ENCODE data around the gene NMT1. TPM values are rescaled to one million over a fixed set of nuclear protein-coding genes. Genes with fewer than 3 reads are reported as not detected.
"Not testable (repeated sequence)": the region's sequence is repeated elsewhere in the genome, so short reads cannot be mapped to it uniquely, and the experiment has no call there.

Gene NMT1
- total and polyA plus RNA-seq, 7 experiments from 2014 or later: 37.5 to 136 (median 84.2) TPM

GRCh38 chr17:45051720-45052051, 9.4 kb upstream of the NMT1 start:
- H3K27me3 ChIP-seq (ENCODE audit: control insufficient read depth in 2 of 2, insufficient read depth in 2 of 2, low read length in 2 of 2); H3K36me3 ChIP-seq (ENCODE audit: control insufficient read depth in 2 of 3, insufficient read depth in 3 of 3, low read length in 3 of 3); H3K4me3 ChIP-seq (ENCODE audit: low read length); ATAC-seq; CTCF ChIA-PET; DNase-seq; H3K9me3 ChIP-seq (ENCODE audit: control insufficient read depth in 2 of 3, low read length in 3 of 3); H3K27me3 Mint-ChIP-seq; H3K9me3 Mint-ChIP-seq: not testable (repeated sequence)
- H3K4me1 ChIP-seq (ENCODE audit: control insufficient read depth in 2 of 2, insufficient read depth in 2 of 2, low read length in 2 of 2): peaks cover 19 to 26% of the 10 kb centered on the region in 2 donors
- POLR2A ChIA-PET: interaction anchor here (0.5 to 6.5 kb wide), 4 partner anchors 9 to 226 kb away, joined by 3 to 95 read pairs (median 8); partner anchors contain the start of genes HEXIM1 and NMT1
- Mint-ChIP-seq H3K4me3 (peak overlapping the region in 6 of 10 donors; percentile 78 to 88 (median 86)), H3K27ac (peak overlapping the region in 1 of 9 donors; percentile 93), H3K36me3 (peaks cover 0 to 14% (median 0%) of the 10 kb centered on the region in 5 donors), H3K4me1 (peaks cover 10 to 52% (median 38%) of the 10 kb centered on the region in 7 donors)
- H3K27ac ChIP-seq (ENCODE audit: low read depth, low read length): peak overlapping the region; percentile 67
- intact Hi-C loops (cut with micrococcal nuclease): loop anchor here (1.0 to 5.0 kb wide), 13 partner anchors 10 to 851 kb away; partner anchors contain the start of genes HEXIM2 (in 2 of the 2), KIF18B (in 2 of the 2), MAP3K14 (in 2 of the 2) and NMT1 (in 2 of the 2)

- Histone ChIP-seq H3K27me3 (ENCODE audit: control insufficient read depth in 2 of 2, insufficient read depth in 2 of 2, low read length in 2 of 2) (no peaks in the 10 kb centered on the region), H3K9me3 (ENCODE audit: control insufficient read depth in 2 of 3, low read length in 3 of 3) (no peaks in the 10 kb centered on the region), H3K36me3 (ENCODE audit: control insufficient read depth in 2 of 3, insufficient read depth in 3 of 3, low read length in 3 of 3) (no peaks in the 10 kb centered on the region), H3K4me3 (ENCODE audit: low read length) (peak overlapping the region; percentile 45), H3K4me1 (ENCODE audit: control insufficient read depth in 2 of 2, insufficient read depth in 2 of 2, low read length in 2 of 2) (peaks cover 19 to 26% of the 10 kb centered on the region in 2 donors), H3K27ac (ENCODE audit: low read depth, low read length) (peak overlapping the region; percentile 67)
- Mint-ChIP-seq H3K4me3 (peak overlapping the region; percentile 72 to 88 (median 86)), H3K27ac (peak overlapping the region; percentile 85 to 96 (median 90)), H3K36me3 (peaks cover 0 to 15% (median 0%) of the 10 kb centered on the region in 5 donors), H3K9me3 (no peaks in the 10 kb centered on the region), H3K27me3 (no peaks in the 10 kb centered on the region), H3K4me1 (peaks cover 10 to 47% (median 36%) of the 10 kb centered on the region in 7 donors)
- ATAC-seq (no peak), DNase-seq (peak in 8 of 9 donors; percentile 36 to 72 (median 58))
- CTCF ChIA-PET: no interaction called here
- POLR2A ChIA-PET: interaction anchor here (0.5 to 6.5 kb wide), 4 partner anchors 9 to 226 kb away, joined by 3 to 95 read pairs (median 8); partner anchors contain the start of genes HEXIM1 and NMT1
- intact Hi-C loops (cut with micrococcal nuclease): loop anchor here (2.0 to 5.0 kb wide), 4 partner anchors 45 to 265 kb away; partner anchors contain the start of genes MAP3K14 (in 2 of the 2) and C1QL1 (in 1 of the 2)
Measured at GRCh38 chr17:45052052-45052772, 8.9 kb upstream of the NMT1 start.

- Histone ChIP-seq H3K4me3 (ENCODE audit: low read length) (peak overlapping the region; percentile 97), H3K36me3 (ENCODE audit: control insufficient read depth in 2 of 3, insufficient read depth in 3 of 3, low read length in 3 of 3) (peaks cover 0 to 7% (median 0%) of the 10 kb centered on the region in 3 experiments), H3K9me3 (ENCODE audit: control insufficient read depth in 2 of 3, low read length in 3 of 3) (no peaks in the 10 kb centered on the region), H3K4me1 (ENCODE audit: control insufficient read depth in 2 of 2, insufficient read depth in 2 of 2, low read length in 2 of 2) (peaks cover 18 to 20% of the 10 kb centered on the region in 2 donors), H3K27me3 (ENCODE audit: control insufficient read depth in 2 of 2, insufficient read depth in 2 of 2, low read length in 2 of 2) (no peaks in the 10 kb centered on the region), H3K27ac (ENCODE audit: low read depth, low read length) (peak overlapping the region; percentile 87)
- peak overlapping the region; percentile 80 to 100 (median 98) for H3K4me3 Mint-ChIP-seq
- no peaks in the 10 kb centered on the region for H3K9me3 Mint-ChIP-seq
- ATAC-seq (no peak), DNase-seq (no peak)
- ChIA-PET CTCF (interaction anchor here (1.8 kb wide), 1 partner anchor 75 kb away, joined by 7 read pairs; the partner anchor contains the start of gene ACBD4), POLR2A (interaction anchor here (0.7 to 5.0 kb wide), 6 partner anchors 10 to 161 kb away, joined by 3 to 95 read pairs (median 8); partner anchors contain the start of genes ACBD4, DCAKD, EFTUD2 and HEXIM2)
- H3K27me3 Mint-ChIP-seq: no peaks in the 10 kb centered on the region
- peaks cover 28 to 64% (median 57%) of the 10 kb centered on the region in 7 donors for H3K4me1 Mint-ChIP-seq
- H3K27ac Mint-ChIP-seq: peak overlapping the region; percentile 88 to 99 (median 97)
- H3K36me3 Mint-ChIP-seq: peaks cover 0 to 14% (median 0%) of the 10 kb centered on the region in 5 donors
- intact Hi-C loops (cut with micrococcal nuclease): loop anchor here in 1 of 2 donors (5.0 kb wide), 3 partner anchors 37 to 938 kb away; partner anchors contain the start of gene HDAC5
Measured at GRCh38 chr17:45060382-45060796, 728 bp upstream of the NMT1 start.

- no peaks in the 10 kb centered on the region for H3K9me3 Mint-ChIP-seq
- Histone ChIP-seq H3K36me3 (ENCODE audit: control insufficient read depth in 2 of 3, insufficient read depth in 3 of 3, low read length in 3 of 3) (peaks cover 0 to 7% (median 0%) of the 10 kb centered on the region in 3 experiments), H3K27ac (ENCODE audit: low read depth, low read length) (peak overlapping the region; percentile 87), H3K27me3 (ENCODE audit: control insufficient read depth in 2 of 2, insufficient read depth in 2 of 2, low read length in 2 of 2) (no peaks in the 10 kb centered on the region), H3K4me1 (ENCODE audit: control insufficient read depth in 2 of 2, insufficient read depth in 2 of 2, low read length in 2 of 2) (peaks cover 18 to 20% of the 10 kb centered on the region in 2 donors), H3K9me3 (ENCODE audit: control insufficient read depth in 2 of 3, low read length in 3 of 3) (no peaks in the 10 kb centered on the region), H3K4me3 (ENCODE audit: low read length) (peak overlapping the region; percentile 97)
- H3K4me3 Mint-ChIP-seq: peak overlapping the region; percentile 80 to 100 (median 98)
- no peaks in the 10 kb centered on the region for H3K27me3 Mint-ChIP-seq
- intact Hi-C loops (cut with micrococcal nuclease): loop anchor here (1.0 to 5.0 kb wide), 14 partner anchors 10 to 939 kb away; partner anchors contain the start of genes DCAKD (in 2 of the 2), HEXIM1 (in 2 of the 2), HEXIM2 (in 2 of the 2) and ACBD4 (in 1 of the 2)
- ChIA-PET POLR2A (interaction anchor here (0.6 to 5.0 kb wide), 12 partner anchors 11 to 255 kb away, joined by 3 to 95 read pairs (median 4); partner anchors contain the start of genes ACBD4, DCAKD, EFTUD2 and HEXIM2), CTCF (interaction anchor here (1.0 to 1.8 kb wide), 3 partner anchors 27 to 278 kb away, joined by 3 to 7 read pairs (median 6); partner anchors contain the start of gene ACBD4)
- peaks cover 26 to 71% (median 53%) of the 10 kb centered on the region in 7 donors for H3K4me1 Mint-ChIP-seq
- H3K27ac Mint-ChIP-seq: peak overlapping the region; percentile 88 to 99 (median 97)
- no peak for DNase-seq
- no peak for ATAC-seq
- peaks cover 0 to 13% (median 0%) of the 10 kb centered on the region in 5 donors for H3K36me3 Mint-ChIP-seq
Measured at GRCh38 chr17:45061606-45062205, 589 bp downstream of the NMT1 start.

- Histone ChIP-seq H3K27me3 (ENCODE audit: control insufficient read depth in 2 of 2, insufficient read depth in 2 of 2, low read length in 2 of 2) (no peaks in the 10 kb centered on the region), H3K4me3 (ENCODE audit: low read length) (no peak overlapping the region), H3K27ac (ENCODE audit: low read depth, low read length) (no peak overlapping the region), H3K36me3 (ENCODE audit: control insufficient read depth in 2 of 3, insufficient read depth in 3 of 3, low read length in 3 of 3) (peaks cover 0 to 7% (median 0%) of the 10 kb centered on the region in 3 experiments), H3K9me3 (ENCODE audit: control insufficient read depth in 2 of 3, low read length in 3 of 3) (no peaks in the 10 kb centered on the region), H3K4me1 (ENCODE audit: control insufficient read depth in 2 of 2, insufficient read depth in 2 of 2, low read length in 2 of 2) (peaks cover 18 to 20% of the 10 kb centered on the region in 2 donors)
- POLR2A ChIA-PET: interaction anchor here (1.2 to 5.0 kb wide), 2 partner anchors 9 to 13 kb away, joined by 3 to 95 read pairs; partner anchors contain the start of gene DCAKD
- H3K9me3 Mint-ChIP-seq: peaks cover 0 to 2% (median 0%) of the 10 kb centered on the region in 11 donors
- H3K36me3 Mint-ChIP-seq: peaks cover 0 to 21% (median 5%) of the 10 kb centered on the region in 5 donors
- ATAC-seq (no peak), DNase-seq (no peak)
- CTCF ChIA-PET: no interaction called here
- H3K4me1 Mint-ChIP-seq: peaks cover 34 to 84% (median 68%) of the 10 kb centered on the region in 7 donors
- H3K27me3 Mint-ChIP-seq: no peaks in the 10 kb centered on the region
- H3K4me3 Mint-ChIP-seq: peak overlapping the region in 5 of 10 donors; percentile 19 to 90 (median 58)
- intact Hi-C loops (cut with micrococcal nuclease): loop anchor here in 1 of 2 donors (5.0 kb wide), 3 partner anchors 34 to 941 kb away; partner anchors contain the start of gene HDAC5
- peak overlapping the region in 3 of 9 donors; percentile 26 to 65 (median 56) for H3K27ac Mint-ChIP-seq
Measured at GRCh38 chr17:45063198-45063597, 2.1 kb downstream of the NMT1 start.

Data from naive thymus-derived CD4-positive, alpha-beta T cell (primary cell).